Psoas muscle (tissue), 8 donors: Measurements from ENCODE around the gene SETD5. TPM values are rescaled to one million over a fixed set of nuclear protein-coding genes. Genes with fewer than 3 reads are reported as not detected.

Experiments used
- ATAC-seq, 4 donors: fragments of 200-7000 bp; cut with Tn5 transposase; one replicate each; pipeline ENCODE4 v1.9.1; 2020; ENCODE audit warnings: moderate library complexity in 3 of 4, mild to moderate bottlenecking in 2 of 4
- DNase-seq, 2 donors: peaks; one replicate each; pipeline ENCODE4 v3.0.0-alpha.2; 2020
- H3K27ac ChIP-seq: fragments of 200-600 bp; one replicate; pipeline ENCODE4 v1.8.0; 2022
- H3K27me3 ChIP-seq, 3 donors: fragments of 200-600 bp in 1 of 3; one replicate each; pipeline versions ENCODE4 v1.6.1 to v1.8.0; 2013 to 2022; ENCODE audit warnings: low read length in 2 of 3, mild to moderate bottlenecking in 2 of 3, moderate library complexity in 1 of 3; ENCODE audit not compliant: insufficient read depth in 3 of 3
- H3K36me3 ChIP-seq, 2 donors: fragments of 200-600 bp in 1 of 2; one replicate each; pipeline versions ENCODE4 v1.6.1 to v1.8.0; 2013 to 2022; ENCODE audit warnings: low read depth in 1 of 2, mild to moderate bottlenecking in 1 of 2, moderate library complexity in 1 of 2; ENCODE audit not compliant: insufficient read depth in 1 of 2
- H3K4me1 ChIP-seq: fragments of 200-600 bp; one replicate; pipeline ENCODE4 v1.8.0; 2022
- H3K4me3 ChIP-seq: fragments of 200-600 bp; one replicate; pipeline ENCODE4 v1.8.0; 2022; ENCODE audit warnings: mild to moderate bottlenecking
- H3K9me3 ChIP-seq: fragments of 200-600 bp; one replicate; pipeline ENCODE4 v1.8.0; 2022
- WGBS, 3 donors: extraction: QIAGEN DNeasy Blood & Tissue Kit; methylation state at CpG; one replicate each; pipeline versions ENCODE4 v1.1.6 to v1.1.7; 2013; 5-methylcytosine and 5-hydroxymethylcytosine counted together
- intact Hi-C, 2 donors: fragments of 100-400 bp; cut with DNase I; formaldehyde crosslinking; loops; one replicate each; pipeline versions ENCODE4 v1.11.0 to v1.14.2; 2022
- polyA plus RNA-seq, 3 donors: library from polyadenylated mRNA; stranded (reverse); fragments of 200-250 nt; gene quantifications; one replicate each; pipeline ENCODE4 v1.2.3, GENCODE V29; 2013
- total RNA-seq, 4 donors: library from RNA; stranded (reverse); fragmentation: NEBNext Ultra II Directional in 2 of 4; extraction: Animal tissue kit (Norgen Biotek cat#: 25700) in 2 of 4; gene quantifications; one replicate each; pipeline versions ENCODE4 v1.2.1 to v1.2.4, GENCODE V29; 2021 to 2023
- TF ChIP-seq, protein P1 (sequence below): fragments of 200-600 bp; IDR thresholded peaks from one replicate; pipeline ENCODE4 v1.8.0; 2022; ENCODE audit warnings: antibody characterized with exemption
- donor health status: healthy with polysubstance abuse.
- donor health status: DM: no; HTN: no; CAD: no; lungs with moderate emphysema.
- donor health status: Bipolar disorder and iron deficiency.
- donor health status: healthy.
- donor health status: DM: yes; HTN: yes; CAD: no.
- donor health status: DM: no; HTN: no; CAD: no.
- donor health status: DM: no; HTN: no; CAD: no.
- donor health status: DM: yes; HTN: yes; CAD: no.

Gene SETD5
- total and polyA plus RNA-seq, 7 donors = 12.8 to 69.3 (median 58.3) TPM

GRCh38 chr3:9404680-9405079 is 7.3 kb downstream of the SETD5 start:
- Histone ChIP-seq H3K9me3 (no peaks in the 10 kb centered on the region), H3K36me3 (no peaks in the 10 kb centered on the region), H3K27me3 (no peaks in the 10 kb centered on the region), H3K27ac (peak overlapping the region; percentile 64), H3K4me3 (peak overlapping the region; percentile 35), H3K4me1 (peaks cover 98% of the 10 kb centered on the region)
- no peak for DNase-seq
- TF ChIP-seq, protein P1, sequence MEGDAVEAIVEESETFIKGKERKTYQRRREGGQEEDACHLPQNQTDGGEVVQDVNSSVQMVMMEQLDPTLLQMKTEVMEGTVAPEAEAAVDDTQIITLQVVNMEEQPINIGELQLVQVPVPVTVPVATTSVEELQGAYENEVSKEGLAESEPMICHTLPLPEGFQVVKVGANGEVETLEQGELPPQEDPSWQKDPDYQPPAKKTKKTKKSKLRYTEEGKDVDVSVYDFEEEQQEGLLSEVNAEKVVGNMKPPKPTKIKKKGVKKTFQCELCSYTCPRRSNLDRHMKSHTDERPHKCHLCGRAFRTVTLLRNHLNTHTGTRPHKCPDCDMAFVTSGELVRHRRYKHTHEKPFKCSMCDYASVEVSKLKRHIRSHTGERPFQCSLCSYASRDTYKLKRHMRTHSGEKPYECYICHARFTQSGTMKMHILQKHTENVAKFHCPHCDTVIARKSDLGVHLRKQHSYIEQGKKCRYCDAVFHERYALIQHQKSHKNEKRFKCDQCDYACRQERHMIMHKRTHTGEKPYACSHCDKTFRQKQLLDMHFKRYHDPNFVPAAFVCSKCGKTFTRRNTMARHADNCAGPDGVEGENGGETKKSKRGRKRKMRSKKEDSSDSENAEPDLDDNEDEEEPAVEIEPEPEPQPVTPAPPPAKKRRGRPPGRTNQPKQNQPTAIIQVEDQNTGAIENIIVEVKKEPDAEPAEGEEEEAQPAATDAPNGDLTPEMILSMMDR = no peak
- ATAC-seq = peak in 3 of 4 donors; percentile 23 to 41 (median 39)
- 0 to 14% (median 13%) methylated on average over 1 of the region's 1 CpG for WGBS, 3 donors
- intact Hi-C loops = no loop called here

DNA sequence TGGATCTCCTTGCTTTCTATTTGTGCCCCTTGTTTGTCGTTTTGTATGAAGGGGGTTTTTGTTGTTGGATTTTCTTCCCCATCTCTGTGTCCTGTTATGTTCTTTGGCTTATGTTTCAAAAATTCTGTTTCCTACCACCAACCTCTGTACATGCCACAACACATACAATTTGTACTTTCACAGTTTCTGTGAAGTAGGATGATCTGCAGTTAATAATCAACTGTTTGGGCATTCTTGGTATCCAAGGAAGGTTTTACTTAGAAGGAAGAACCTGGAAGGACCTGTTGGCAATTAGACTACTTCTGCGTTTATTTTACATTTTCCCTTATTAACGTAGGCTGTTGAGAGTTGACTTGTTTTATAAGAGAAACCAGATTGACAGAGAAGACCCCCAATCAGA is 8.3 kb downstream of the SETD5 start:
- WGBS, 3 donors = 46 to 51% (median 47%) methylated on average over 3 of the region's 3 CpGs

GRCh38 chr3:9406856-9407626 is 9.6 kb downstream of the SETD5 start:
- DNase-seq (no peak), ATAC-seq (peak in 1 of 4 donors; percentile 30)
- H3K9me3 ChIP-seq = no peaks in the 10 kb centered on the region
- H3K27ac ChIP-seq = no peak overlapping the region
- no peak overlapping the region for H3K4me3 ChIP-seq
- H3K27me3 ChIP-seq = no peaks in the 10 kb centered on the region
- intact Hi-C loops = no loop called here
- 66 to 77% (median 69%) methylated on average over 7 of the region's 7 CpGs for WGBS, 3 donors
- TF ChIP-seq, protein P1 = no peak
- no peaks in the 10 kb centered on the region for H3K36me3 ChIP-seq
- peaks cover 98% of the 10 kb centered on the region for H3K4me1 ChIP-seq

More for the DNA sequence above, 8.3 kb downstream of the SETD5 start:
- H3K36me3 ChIP-seq = no peaks in the 10 kb centered on the region
- peak overlapping the region; percentile 35 for H3K4me3 ChIP-seq
- H3K9me3 ChIP-seq = no peaks in the 10 kb centered on the region
- peak overlapping the region; percentile 64 for H3K27ac ChIP-seq
- intact Hi-C loops = no loop called here
- no peak for DNase-seq
- TF ChIP-seq, protein P1 = no peak
- peaks cover 98% of the 10 kb centered on the region for H3K4me1 ChIP-seq
- no peaks in the 10 kb centered on the region for H3K27me3 ChIP-seq
- no peak for ATAC-seq

DNA sequence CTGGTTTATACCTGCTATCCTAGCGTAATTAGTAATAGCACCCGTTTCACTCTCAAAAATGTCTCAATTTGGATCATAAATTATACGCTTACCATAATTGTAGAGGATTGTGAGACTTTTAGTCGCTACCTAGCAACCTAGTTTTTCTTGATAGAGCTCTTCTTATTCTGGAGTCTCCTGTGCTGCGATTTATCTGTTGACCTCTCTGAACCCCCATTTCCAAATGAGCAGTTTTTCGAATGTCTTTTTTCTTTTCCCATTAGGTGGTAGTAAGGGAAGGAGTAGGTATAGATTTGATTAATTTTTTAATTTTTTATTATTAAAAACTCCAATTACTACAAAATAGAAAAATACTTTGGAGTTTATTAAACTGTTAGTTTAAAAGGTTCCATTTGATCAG is 10.6 kb downstream of the SETD5 start:
- TF ChIP-seq, protein P1 = no peak
- intact Hi-C loops = no loop called here
- DNase-seq (no peak), ATAC-seq (no peak)
- Histone ChIP-seq H3K4me3 (no peak overlapping the region), H3K27me3 (no peaks in the 10 kb centered on the region), H3K27ac (peak overlapping the region; percentile 4), H3K36me3 (no peaks in the 10 kb centered on the region), H3K9me3 (no peaks in the 10 kb centered on the region), H3K4me1 (peaks cover 95% of the 10 kb centered on the region)
- 88 to 91% (median 90%) methylated on average over 6 of the region's 6 CpGs for WGBS, 3 donors
